ENCODE measurements around the gene TLR5. TPM values are rescaled to one million over a fixed set of nuclear protein-coding genes. Genes with fewer than 3 reads are reported as not detected.
A peak's percentile ranks its signal among the peaks of the same experiment; 100 is the strongest.

TLR5 gene
- total and polyA plus RNA-seq, 12 donors, result 0.45 to 5.0 (median 1.5) TPM

DNA sequence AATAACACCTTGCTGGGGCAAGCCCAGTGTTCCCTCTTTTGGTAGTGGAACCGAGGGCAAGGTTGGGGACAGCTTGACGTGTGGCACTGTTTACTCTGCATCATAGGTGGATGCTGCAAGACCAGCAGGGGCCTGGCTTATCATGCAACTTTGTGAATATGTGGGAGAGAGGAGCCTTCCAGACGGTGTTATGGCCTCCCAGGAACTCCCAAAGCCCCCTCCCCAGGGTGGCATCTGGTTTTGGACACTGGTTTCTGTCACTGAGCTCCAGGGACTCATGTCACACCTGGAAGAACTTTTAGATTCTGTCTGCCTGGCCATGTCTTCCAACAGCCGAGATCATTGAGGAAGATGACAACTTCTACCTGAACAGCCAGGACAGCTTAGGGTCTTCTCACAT is 1.4 kb upstream of the TLR5 start:
- Histone ChIP-seq H3K27ac (no peak overlapping the region), H3K36me3 (no peaks in the 10 kb centered on the region)
- WGBS, 2 donors, result 84 to 86% methylated on average over 4 of the region's 4 CpGs

DNA sequence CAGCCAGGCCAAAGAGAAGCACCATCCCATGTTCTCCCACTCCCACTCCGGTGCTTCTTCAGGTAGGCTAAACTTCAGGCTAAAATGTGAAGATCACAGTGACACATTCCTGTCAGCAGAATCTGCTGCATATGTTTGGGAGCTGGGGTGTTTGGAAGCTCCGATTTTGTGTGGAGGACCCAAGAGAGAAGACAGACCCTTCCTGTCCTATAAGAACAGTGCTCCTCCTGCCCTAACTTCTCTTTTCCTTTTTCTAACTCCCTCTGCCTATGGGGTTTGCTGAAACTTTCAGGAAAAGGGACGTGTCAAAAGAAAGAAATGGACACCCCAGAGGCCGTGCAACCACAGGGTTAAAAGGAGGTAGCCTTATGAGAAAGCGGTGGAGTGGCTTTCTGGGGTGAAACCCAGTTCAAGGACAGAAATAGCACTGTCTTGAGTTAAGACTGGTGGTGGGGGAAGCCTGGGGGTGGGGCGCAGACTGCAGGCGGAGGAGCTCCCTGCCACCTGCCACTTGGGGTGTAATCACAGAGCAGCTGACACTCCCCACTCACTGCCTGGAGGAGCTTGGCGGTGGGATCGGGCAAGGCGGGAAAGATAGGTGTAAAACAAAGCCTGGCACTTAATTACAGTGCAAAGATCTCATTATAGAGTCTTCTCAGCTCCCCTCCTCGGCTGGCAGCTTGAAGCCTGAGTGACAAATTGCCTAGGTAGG is 645 bp upstream of the TLR5 start:
- peak in 1 of 2 donors; percentile 21 for DNase-seq
- Histone ChIP-seq H3K27me3 (no peaks in the 10 kb centered on the region), H3K4me3 (peak overlapping the region in 9 of 10 donors; percentile 46 to 75 (median 72)), H3K36me3 (no peaks in the 10 kb centered on the region), H3K9me3 (peaks cover 0 to 20% (median 7%) of the 10 kb centered on the region in 11 donors), H3K27ac (peak overlapping the region in 6 of 10 donors; percentile 18 to 81 (median 52)), H3K4me1 (peaks cover 0 to 45% (median 21%) of the 10 kb centered on the region in 9 donors)
- TF ChIP-seq CTCF (IDR thresholded peaks at IDR 0.05), result no peak
- intact Hi-C loops (cut with DNase I), result loop anchor here in 2 of 10 donors (5.0 to 10.0 kb wide), 2 partner anchors 64 to 201 kb away; no protein-coding TSS in a partner anchor
- 31 to 45% methylated on average over 11 of the region's 11 CpGs for WGBS, 2 donors
- peak in 5 of 8 donors; percentile 2 to 34 (median 18) for ATAC-seq

More for the DNA sequence above, 1.4 kb upstream of the TLR5 start:
- no peaks in the 10 kb centered on the region for H3K27me3 ChIP-seq
- no peak for TF ChIP-seq CTCF (IDR thresholded peaks at IDR 0.05)
- peaks cover 0 to 20% (median 7%) of the 10 kb centered on the region in 11 donors for H3K9me3 ChIP-seq
- H3K4me1 ChIP-seq, result peaks cover 0 to 45% (median 21%) of the 10 kb centered on the region in 9 donors
- no peak for ATAC-seq
- no peak overlapping the region for H3K4me3 ChIP-seq
- DNase-seq, result no peak
- intact Hi-C loops (cut with DNase I), result loop anchor here in 2 of 10 donors (5.0 to 10.0 kb wide), 2 partner anchors 63 to 200 kb away; no protein-coding TSS in a partner anchor

- WGBS, 2 donors, result 87% methylated on average over 11 of the region's 11 CpGs
- no peaks in the 10 kb centered on the region for H3K36me3 ChIP-seq
- peak in 1 of 8 donors; percentile 2 for ATAC-seq
- no peak for TF ChIP-seq CTCF (IDR thresholded peaks at IDR 0.05)
- peaks cover 0 to 7% (median 1%) of the 10 kb centered on the region in 11 donors for H3K9me3 ChIP-seq
- peak overlapping the region in 9 of 10 donors; percentile 46 to 75 (median 72) for H3K4me3 ChIP-seq
- peak in 1 of 2 donors; percentile 8 for DNase-seq
- peak overlapping the region in 8 of 10 donors; percentile 5 to 81 (median 38) for H3K27ac ChIP-seq
- H3K27me3 ChIP-seq, result no peaks in the 10 kb centered on the region
- intact Hi-C loops (cut with DNase I), result loop anchor here in 2 of 10 donors (5.0 to 10.0 kb wide), 2 partner anchors 65 to 203 kb away; no protein-coding TSS in a partner anchor
- peaks cover 0 to 55% (median 21%) of the 10 kb centered on the region in 9 donors for H3K4me1 ChIP-seq
Measured at GRCh38 chr1:223142269-223142668, 779 bp downstream of the TLR5 start.

DNA sequence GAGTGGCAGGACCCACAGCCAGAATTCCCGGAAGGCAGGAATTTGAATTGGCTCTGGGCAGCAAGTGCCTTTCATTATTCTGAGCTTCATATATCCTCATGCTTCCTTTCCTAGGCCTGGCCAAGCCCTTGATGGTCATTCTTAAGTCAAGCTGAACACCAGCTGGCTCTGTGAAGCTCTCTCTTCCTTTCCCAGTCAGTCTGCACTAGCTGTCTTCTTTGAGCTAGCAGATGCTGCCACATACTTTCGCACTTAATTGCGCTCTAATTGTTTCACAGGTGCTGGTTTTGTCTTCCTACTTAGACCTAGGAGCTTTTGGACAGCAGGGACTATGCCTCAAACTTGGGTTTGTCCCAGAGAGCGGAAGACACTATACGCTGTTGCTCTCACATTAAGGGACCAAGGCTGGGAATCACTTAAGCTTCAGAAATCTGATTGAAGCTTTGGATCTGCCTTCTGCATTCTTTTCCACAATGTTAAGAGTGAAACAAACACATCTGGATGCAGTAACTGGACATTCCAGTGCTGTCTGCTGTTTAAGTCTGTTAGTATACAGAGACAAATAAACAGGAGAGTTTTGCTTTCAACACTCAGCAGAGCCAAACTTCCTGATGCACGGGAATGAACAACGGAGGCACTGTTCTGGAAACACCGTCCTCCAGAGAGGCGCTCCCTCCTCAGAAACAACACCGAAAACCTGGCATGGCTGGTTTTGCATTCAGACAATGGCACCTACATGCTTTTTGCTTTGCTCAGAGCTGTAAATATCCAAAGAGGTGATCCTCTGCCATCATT is 2.2 kb downstream of the TLR5 start:
- Histone ChIP-seq H3K4me1 (peaks cover 0 to 68% (median 21%) of the 10 kb centered on the region in 9 donors), H3K9me3 (no peaks in the 10 kb centered on the region), H3K36me3 (no peaks in the 10 kb centered on the region), H3K4me3 (peak overlapping the region in 1 of 10 donors; percentile 0), H3K27me3 (peaks cover 0 to 5% (median 0%) of the 10 kb centered on the region in 7 donors), H3K27ac (peak overlapping the region in 5 of 10 donors; percentile 5 to 63 (median 17))
- WGBS, 2 donors, result 60 to 62% methylated on average over 10 of the region's 10 CpGs
- DNase-seq (no peak), ATAC-seq (no peak)
- intact Hi-C loops (cut with DNase I), result loop anchor here in 2 of 10 donors (5.0 to 10.0 kb wide), 2 partner anchors 66 to 204 kb away; no protein-coding TSS in a partner anchor
- no peak for TF ChIP-seq CTCF (IDR thresholded peaks at IDR 0.05)

All from heart right ventricle (tissue), 16 donors.